Small intestine (tissue), 7 donors: ENCODE data around the gene TMEM131. TPM values are rescaled to one million over a fixed set of nuclear protein-coding genes. Genes with fewer than 3 reads are reported as not detected.

Source experiments
- DNase-seq, 2 donors: peaks; one replicate each; pipeline versions ENCODE4 v3.0.0 to v3.0.0-alpha.2; 2013
- FAIRE-seq: peaks from 2 replicates; lab custom pipeline; 2012; peaks lifted over from hg19 to GRCh38; lab: Jason Lieb, UNC
- H3K27ac ChIP-seq, 3 donors: one replicate each; pipeline ENCODE4 v1.5.1; 2013; ENCODE audit warnings: low read length in 2 of 3, mild to moderate bottlenecking in 2 of 3, control low read depth in 1 of 3, inconsistent platforms in 1 of 3, low read depth in 1 of 3, moderate library complexity in 1 of 3
- H3K27me3 ChIP-seq, 3 donors: one replicate each; pipeline ENCODE4 v1.6.1; 2013; ENCODE audit warnings: low read length in 3 of 3, inconsistent platforms in 1 of 3; ENCODE audit not compliant: control insufficient read depth in 3 of 3, insufficient read depth in 3 of 3
- H3K36me3 ChIP-seq, 3 donors: one replicate each; pipeline ENCODE4 v1.6.1; 2013; ENCODE audit warnings: low read length in 3 of 3, inconsistent platforms in 1 of 3, low read depth in 1 of 3, mild to moderate bottlenecking in 1 of 3, moderate library complexity in 1 of 3; ENCODE audit not compliant: control insufficient read depth in 3 of 3, insufficient read depth in 2 of 3
- H3K4me1 ChIP-seq, 3 donors: one replicate each; pipeline ENCODE4 v1.6.1; 2013; ENCODE audit warnings: low read length in 2 of 3, inconsistent platforms in 1 of 3, low read depth in 1 of 3, mild to moderate bottlenecking in 1 of 3, moderate library complexity in 1 of 3; ENCODE audit not compliant: control insufficient read depth in 3 of 3, insufficient read depth in 2 of 3
- H3K4me3 ChIP-seq, 3 donors: one replicate each; pipeline ENCODE4 v1.5.1; 2013; ENCODE audit warnings: low read length in 3 of 3, control low read depth in 1 of 3, inconsistent platforms in 1 of 3, low read depth in 1 of 3, mild to moderate bottlenecking in 1 of 3, moderate library complexity in 1 of 3
- H3K9me3 ChIP-seq, 2 donors: one replicate each; pipeline ENCODE4 v1.6.1; 2013; ENCODE audit warnings: low read depth in 1 of 2, low read length in 1 of 2; ENCODE audit not compliant: control insufficient read depth in 2 of 2, insufficient read depth in 1 of 2
- WGBS, 3 donors: extraction: QIAGEN DNeasy Blood & Tissue Kit; methylation state at CpG; one replicate each; pipeline ENCODE4 v1.1.7; 2013; 5-methylcytosine and 5-hydroxymethylcytosine counted together
- polyA plus RNA-seq, 4 donors: library from polyadenylated mRNA; stranded (reverse) in 3 of 4; unstranded in 1 of 4; fragments of 200-250 nt in 3 of 4; fragments of 120-200 nt in 1 of 4; gene quantifications; one replicate each; pipeline versions ENCODE4 v1.2.1 to v1.2.3, GENCODE V29; 2013
- donor health status: healthy with polysubstance abuse.
- donor health status: control.
- donor health status: control.
- donor health status: Bipolar disorder and iron deficiency.
- donor health status: healthy.

TMEM131 gene
- polyA plus RNA-seq, 4 donors = 6.5 to 47.7 (median 13.8) TPM

DNA sequence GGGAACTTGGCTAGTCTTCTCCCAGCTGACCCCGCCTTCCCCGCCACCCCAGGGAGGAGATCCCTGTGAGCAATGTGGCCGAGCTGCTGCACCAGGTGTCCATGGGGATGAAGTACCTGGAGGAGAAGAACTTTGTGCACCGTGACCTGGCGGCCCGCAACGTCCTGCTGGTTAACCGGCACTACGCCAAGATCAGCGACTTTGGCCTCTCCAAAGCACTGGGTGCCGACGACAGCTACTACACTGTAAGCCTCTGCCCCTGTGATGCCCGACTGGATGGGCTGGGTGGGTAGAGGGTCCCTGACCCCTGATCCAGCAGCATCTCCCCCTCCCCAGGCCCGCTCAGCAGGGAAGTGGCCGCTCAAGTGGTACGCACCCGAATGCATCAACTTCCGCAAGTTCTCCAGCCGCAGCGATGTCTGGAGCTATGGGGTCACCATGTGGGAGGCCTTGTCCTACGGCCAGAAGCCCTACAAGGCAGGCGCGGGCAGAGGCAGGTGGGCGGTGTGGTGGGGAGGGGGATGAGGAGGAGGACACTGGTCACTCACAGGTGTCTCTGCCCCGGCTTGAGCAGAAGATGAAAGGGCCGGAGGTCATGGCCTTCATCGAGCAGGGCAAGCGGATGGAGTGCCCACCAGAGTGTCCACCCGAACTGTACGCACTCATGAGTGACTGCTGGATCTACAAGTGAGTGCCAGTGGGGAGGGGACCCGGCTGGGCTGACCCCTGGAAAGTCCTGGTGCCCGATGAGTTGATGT is 258.1 kb downstream of the TMEM131 start:
- 86 to 93% (median 91%) methylated on average over 32 of the region's 32 CpGs for WGBS, 3 donors
- Histone ChIP-seq H3K27me3 (no peaks in the 10 kb centered on the region), H3K9me3 (no peaks in the 10 kb centered on the region), H3K4me1 (peaks cover 0 to 2% (median 0%) of the 10 kb centered on the region in 3 donors), H3K4me3 (no peak overlapping the region), H3K27ac (no peak overlapping the region), H3K36me3 (peaks cover 0 to 4% (median 0%) of the 10 kb centered on the region in 3 donors)
- no peak for FAIRE-seq
- no peak for DNase-seq

DNA sequence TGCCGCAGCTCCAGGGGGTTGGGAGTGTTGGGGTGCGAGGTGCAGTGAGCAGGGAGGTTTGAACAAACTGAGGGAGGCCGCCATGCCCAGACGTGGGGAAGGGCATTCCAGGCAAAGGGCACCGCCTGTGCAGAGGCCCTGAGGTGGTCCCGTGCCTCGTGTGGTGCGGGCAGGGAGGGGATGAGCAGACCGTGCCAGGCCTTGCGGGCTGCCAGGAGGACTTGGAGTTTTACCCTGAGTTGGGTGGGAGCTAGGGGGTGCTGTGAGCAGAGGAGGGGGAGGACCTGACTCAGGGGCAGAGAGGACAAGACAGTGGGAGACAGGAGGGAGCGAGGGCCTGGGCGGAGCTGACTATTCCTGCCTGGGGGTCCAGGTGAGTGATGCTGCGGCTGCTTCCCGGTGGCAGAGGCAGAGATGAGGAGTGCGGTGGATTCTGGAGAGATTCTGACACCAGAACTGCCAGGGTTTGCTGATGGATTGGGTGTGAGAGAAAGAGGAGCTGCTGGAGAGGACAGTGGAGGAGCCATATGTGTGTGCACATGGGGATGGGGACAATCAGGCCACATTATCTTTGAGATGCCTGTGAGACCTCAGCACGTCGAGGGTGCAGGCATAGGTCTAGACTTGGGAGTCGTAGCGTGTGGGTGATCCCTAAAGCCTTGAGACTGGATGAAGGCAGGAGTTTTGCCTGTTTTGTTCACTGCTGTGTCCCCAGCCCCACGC is 259.0 kb downstream of the TMEM131 start:
- DNase-seq = no peak

DNA sequence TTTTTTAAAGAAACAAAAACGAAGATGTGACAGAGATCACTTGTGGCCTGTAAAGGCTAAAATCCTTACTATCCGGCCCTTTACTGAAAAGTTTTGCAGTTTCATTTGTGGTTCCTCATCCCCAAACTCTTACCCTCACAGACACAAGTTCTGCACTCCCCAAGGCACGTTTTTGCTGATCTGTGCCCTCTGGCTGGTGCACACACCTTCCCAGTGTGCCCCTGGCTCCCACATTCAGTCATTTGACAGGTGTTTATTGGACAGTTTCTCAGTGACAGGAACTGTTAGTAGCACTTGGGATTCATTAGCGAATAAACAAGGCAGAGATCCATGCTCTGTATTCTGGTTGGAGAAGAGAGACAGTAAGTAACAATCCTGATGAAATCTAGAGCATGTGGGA is 259.6 kb downstream of the TMEM131 start:
- H3K4me3 ChIP-seq = no peak overlapping the region
- peaks cover 0 to 2% (median 0%) of the 10 kb centered on the region in 3 donors for H3K4me1 ChIP-seq
- H3K27me3 ChIP-seq = no peaks in the 10 kb centered on the region
- DNase-seq (no peak), FAIRE-seq (no peak)
- H3K36me3 ChIP-seq = peaks cover 0 to under 1% (median 0%) of the 10 kb centered on the region in 3 donors
- 62 to 71% (median 66%) methylated on average over 4 of the region's 4 CpGs for WGBS, 3 donors
- H3K9me3 ChIP-seq = no peaks in the 10 kb centered on the region
- no peak overlapping the region for H3K27ac ChIP-seq

More for the DNA sequence above, 259.0 kb downstream of the TMEM131 start:
- Histone ChIP-seq H3K36me3 (peaks cover 0 to 2% (median 0%) of the 10 kb centered on the region in 3 donors), H3K4me3 (no peak overlapping the region), H3K27me3 (no peaks in the 10 kb centered on the region), H3K9me3 (no peaks in the 10 kb centered on the region), H3K4me1 (peaks cover 0 to 2% (median 0%) of the 10 kb centered on the region in 3 donors), H3K27ac (no peak overlapping the region)
- WGBS, 3 donors = 82 to 88% (median 87%) methylated on average over 20 of the region's 20 CpGs
- FAIRE-seq = no peak

DNA sequence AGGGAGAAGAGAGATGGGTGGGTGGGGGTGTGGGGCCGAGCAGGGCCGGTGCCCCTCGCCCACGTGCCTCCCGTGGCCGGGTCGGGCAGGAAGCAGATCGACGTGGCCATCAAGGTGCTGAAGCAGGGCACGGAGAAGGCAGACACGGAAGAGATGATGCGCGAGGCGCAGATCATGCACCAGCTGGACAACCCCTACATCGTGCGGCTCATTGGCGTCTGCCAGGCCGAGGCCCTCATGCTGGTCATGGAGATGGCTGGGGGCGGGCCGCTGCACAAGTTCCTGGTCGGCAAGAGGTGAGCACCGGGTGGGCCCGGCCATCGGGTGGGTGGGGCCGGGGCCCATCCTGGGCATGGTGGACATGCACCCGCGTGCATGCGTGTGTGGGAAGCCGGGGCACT is 260.6 kb downstream of the TMEM131 start:
- Histone ChIP-seq H3K27me3 (no peaks in the 10 kb centered on the region), H3K4me1 (no peaks in the 10 kb centered on the region), H3K4me3 (no peak overlapping the region), H3K36me3 (no peaks in the 10 kb centered on the region), H3K9me3 (peaks cover 0 to 3% of the 10 kb centered on the region in 2 donors), H3K27ac (no peak overlapping the region)
- WGBS, 3 donors = 93 to 97% (median 95%) methylated on average over 23 to 29 of the region's 29 CpGs
- no peak for FAIRE-seq
- DNase-seq = no peak

DNA sequence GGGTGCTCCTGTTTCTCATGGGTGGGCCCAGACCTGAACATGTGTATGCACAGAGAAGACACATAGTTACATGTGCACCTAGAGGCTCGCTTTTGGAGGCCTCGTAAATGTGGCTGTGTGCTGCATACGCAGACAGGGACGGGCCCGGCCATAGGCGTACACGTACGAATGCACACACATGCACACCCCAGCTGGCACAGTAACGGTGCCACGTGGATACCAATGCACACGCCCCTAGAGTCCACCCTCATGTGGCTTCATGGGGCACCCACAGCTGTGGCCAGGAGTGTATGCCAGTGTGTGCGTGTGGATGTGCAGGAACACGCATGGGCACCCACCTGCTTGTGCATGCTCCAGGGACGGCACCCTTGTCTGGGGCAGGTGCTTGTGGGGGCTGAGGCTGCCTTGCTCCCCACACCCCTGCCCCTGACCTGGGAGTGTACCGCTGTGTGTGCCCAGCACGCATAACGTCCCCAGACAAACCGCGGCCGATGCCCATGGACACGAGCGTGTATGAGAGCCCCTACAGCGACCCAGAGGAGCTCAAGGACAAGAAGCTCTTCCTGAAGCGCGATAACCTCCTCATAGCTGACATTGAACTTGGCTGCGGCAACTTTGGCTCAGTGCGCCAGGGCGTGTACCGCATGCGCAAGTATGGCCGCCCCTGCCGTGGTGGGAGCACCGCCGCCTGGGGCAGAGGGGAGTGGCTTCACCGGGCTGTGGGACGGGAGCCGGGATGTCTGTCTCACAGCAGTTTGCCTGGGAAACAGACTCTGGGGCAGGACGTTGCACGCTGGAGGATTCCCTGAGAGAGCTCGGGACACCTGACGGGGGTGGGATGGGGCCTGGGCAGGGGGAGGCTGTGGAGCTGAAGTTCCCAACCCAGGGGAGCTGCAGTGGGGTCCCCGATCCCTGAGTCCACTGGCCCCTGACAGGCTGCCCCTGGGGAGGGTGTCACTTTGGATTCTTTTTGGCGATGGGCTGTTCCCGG is 261.4 kb downstream of the TMEM131 start:
- Histone ChIP-seq H3K27ac (no peak overlapping the region), H3K27me3 (no peaks in the 10 kb centered on the region), H3K4me3 (no peak overlapping the region), H3K4me1 (no peaks in the 10 kb centered on the region), H3K9me3 (peaks cover 0 to 8% of the 10 kb centered on the region in 2 donors), H3K36me3 (no peaks in the 10 kb centered on the region)
- 93 to 95% (median 94%) methylated on average over 43 to 44 of the region's 44 CpGs for WGBS, 3 donors
- FAIRE-seq (no peak), DNase-seq (no peak)

DNA sequence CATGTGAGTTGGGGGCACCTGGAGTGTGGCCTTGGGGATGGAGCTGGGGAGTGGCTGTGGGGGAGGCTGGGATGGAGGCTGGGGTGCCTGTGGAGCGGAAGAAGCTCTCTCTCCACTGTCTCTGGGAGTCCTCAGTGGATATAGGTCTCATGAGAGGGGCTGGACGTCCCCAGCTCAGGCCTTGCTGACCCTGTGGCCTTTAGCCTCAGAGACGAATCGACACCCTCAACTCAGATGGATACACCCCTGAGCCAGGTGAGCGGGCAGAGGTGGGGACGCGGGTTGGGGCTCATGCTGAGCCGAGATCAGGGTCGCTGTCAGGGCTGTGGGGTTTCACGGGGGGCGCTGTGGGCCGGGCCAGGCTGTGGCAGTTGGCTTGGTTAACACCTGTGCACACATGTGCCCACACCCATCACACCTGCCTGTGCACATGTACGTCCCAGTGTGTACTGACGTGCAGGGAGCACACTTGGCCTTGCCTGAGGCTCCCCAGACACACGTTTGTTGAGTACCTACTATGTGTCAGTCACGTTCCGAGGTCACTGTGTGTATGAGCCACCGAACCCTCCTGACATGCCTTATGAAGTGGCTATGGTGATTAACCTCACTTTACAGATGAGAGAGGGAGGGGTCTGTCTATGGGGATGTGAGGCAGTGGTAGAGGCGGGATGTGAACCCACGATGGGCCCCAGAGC is 262.3 kb downstream of the TMEM131 start:
- FAIRE-seq (no peak), DNase-seq (no peak)
- Histone ChIP-seq H3K4me1 (no peaks in the 10 kb centered on the region), H3K4me3 (no peak overlapping the region), H3K9me3 (peaks cover 0 to 8% of the 10 kb centered on the region in 2 donors), H3K27me3 (no peaks in the 10 kb centered on the region), H3K27ac (no peak overlapping the region), H3K36me3 (no peaks in the 10 kb centered on the region)
- 81 to 86% (median 85%) methylated on average over 15 to 20 of the region's 20 CpGs for WGBS, 3 donors

DNA sequence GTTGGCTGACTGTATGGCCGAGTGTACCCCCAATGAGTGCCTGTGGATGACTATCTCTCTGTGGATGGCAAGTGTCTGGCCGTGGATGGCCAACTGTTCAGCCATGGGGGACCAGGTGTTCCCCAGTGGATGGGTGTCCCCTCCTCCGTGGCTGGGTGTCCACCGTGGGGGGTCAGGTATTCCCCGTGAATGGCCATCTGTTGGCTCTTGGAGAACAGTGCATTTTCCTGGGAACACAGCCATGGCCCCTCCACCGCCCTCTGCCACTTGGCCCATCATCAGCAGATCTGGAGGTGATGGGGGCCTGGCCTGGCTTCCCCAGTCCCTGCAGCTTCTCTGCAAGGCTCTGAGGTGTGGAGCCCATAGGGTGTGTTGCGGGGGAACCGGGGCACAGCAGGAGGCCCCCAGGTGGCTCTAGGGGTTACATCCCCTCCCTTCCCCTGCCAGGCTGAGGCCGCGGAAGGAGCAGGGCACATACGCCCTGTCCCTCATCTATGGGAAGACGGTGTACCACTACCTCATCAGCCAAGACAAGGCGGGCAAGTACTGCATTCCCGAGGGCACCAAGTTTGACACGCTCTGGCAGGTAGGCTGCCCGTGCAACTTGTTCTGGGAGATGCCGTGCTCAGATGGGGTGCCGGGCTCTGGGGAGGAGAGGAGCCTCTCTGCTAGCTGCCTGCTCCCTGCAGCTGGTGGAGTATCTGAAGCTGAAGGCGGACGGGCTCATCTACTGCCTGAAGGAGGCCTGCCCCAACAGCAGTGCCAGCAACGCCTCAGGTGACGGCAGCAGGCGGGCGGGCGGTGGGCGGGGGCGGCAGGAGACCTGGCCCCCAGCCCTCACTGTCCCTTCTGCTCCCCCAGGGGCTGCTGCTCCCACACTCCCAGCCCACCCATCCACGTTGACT is 263.1 kb downstream of the TMEM131 start:
- Histone ChIP-seq H3K4me3 (no peak overlapping the region), H3K36me3 (no peaks in the 10 kb centered on the region), H3K27me3 (no peaks in the 10 kb centered on the region), H3K9me3 (peaks cover 0 to 8% of the 10 kb centered on the region in 2 donors), H3K27ac (no peak overlapping the region), H3K4me1 (no peaks in the 10 kb centered on the region)
- DNase-seq (no peak), FAIRE-seq (no peak)
- 92 to 96% (median 93%) methylated on average over 26 to 28 of the region's 28 CpGs for WGBS, 3 donors
